HTERT RPE-1 (cell line): ENCODE data around the gene PASK.

Source experiments
- in situ Hi-C: fragments of 300-500 bp; cut with MboI; formaldehyde crosslinking; loops from 4 replicates; pipeline ENCODE4 v1.14.3; 2020; ENCODE audit warnings: low sequenced_read_pairs

Gene PASK

GRCh38 chr2:241149675-241149924, 328 bp upstream of the PASK start:
- in situ Hi-C loops, result no loop called here

DNA sequence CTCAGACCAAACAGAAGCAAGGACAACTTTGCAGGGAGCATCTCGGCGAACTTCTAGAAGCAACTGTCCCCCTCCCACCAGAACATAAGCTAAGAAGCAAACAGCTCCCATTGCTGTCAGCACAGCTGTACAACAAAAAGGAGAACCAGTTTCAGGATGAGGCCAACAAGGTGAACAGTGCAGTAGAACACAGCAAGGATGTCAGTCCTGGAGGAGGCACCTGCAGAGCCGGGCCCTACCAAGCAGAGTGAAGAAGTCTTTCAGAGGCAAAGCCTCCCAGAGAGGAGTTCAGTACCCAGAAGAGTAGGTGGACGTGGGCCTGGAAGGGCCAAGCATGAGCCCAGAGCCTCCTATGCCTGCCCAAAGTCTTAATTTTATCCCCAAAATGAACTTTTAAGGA, 1.0 kb downstream of the PASK start:
- in situ Hi-C loops, result no loop called here

DNA sequence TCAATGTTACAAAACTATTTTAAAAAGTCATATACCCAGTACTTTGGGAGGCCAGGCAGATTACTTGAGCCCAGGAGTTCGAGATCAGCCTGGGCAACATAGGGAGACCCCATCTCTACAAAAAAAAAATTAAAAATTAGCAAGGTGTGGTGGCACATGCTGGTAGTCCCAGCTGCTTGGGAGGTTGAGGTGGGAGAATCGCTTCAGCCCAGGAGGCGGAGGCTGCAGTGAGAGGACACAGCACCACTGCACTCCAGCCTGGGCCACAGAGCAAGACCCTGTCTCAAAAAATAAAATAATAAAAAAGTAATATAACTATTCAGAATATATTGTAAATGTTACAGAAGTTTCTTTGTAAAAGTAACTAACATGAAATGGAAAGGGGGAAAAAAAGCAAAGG, 1.9 kb downstream of the PASK start:
- in situ Hi-C loops, result no loop called here

GRCh38 chr2:241146286-241146685, 3.0 kb downstream of the PASK start:
- in situ Hi-C loops, result no loop called here

DNA sequence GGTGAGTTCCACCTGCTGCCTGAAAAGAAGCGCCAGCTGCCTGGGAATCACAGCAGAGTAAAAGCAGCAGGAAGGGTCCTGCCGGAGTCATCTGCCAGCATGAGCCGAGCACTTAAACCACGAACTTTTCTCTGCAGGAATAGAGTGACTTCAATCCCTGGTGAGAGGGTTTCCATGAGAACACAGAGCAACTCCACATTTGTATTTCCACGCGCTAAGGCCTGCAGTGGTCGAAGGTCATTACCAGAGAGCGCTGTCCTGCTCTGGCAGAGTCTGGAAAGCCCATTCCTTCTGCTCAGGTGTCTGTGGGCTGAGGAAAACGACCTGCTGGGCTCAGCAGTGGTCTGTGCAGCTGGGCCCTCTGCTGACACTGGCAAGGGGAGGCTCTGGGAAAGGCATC, 6.7 kb downstream of the PASK start:
- in situ Hi-C loops, result no loop called here

- in situ Hi-C loops, result no loop called here
Observed at GRCh38 chr2:241142063-241142462, 7.2 kb downstream of the PASK start.

GRCh38 chr2:241141214-241141770, 8.0 kb downstream of the PASK start:
- in situ Hi-C loops, result no loop called here

DNA sequence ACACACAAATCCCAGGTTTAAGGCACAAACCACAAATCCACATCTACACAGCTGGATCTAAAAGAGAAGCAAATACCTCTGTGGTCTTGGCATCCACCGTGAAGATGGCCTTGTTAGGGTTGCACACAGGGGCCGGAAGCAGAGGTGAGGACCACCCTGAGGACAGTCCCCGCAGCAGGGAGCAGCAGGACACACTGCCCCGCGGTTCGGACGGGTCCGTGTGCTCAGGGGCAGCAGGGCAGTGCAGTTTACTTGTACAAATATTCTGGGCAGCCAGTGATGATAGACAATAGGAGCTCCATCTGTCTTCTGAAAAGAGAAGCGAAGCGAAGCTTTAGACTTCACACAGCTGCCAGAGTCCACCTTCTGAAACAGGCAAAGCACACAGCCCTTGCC, 8.8 kb downstream of the PASK start:
- in situ Hi-C loops, result no loop called here

GRCh38 chr2:241139531-241140444, 9.5 kb downstream of the PASK start:
- in situ Hi-C loops, result no loop called here

DNA sequence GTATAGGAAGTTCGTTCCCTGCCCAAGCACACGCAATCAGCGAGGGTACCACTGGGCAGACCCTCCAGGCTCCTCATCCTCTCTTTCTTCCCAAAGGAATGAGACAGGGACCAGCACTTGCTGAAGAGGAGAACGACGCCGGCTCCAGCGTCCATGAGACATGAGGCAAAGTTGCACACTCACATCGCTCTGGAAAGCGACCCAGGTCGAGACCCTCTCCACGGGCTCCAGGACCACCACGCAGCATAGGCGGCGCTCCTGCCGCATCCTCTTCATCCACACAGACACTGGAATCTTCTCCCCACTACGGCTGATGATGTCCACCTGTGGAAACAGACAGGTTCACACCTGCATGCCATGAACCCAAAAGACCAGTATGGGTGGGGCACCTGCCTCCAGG, 10.8 kb downstream of the PASK start:
- in situ Hi-C loops, result no loop called here

DNA sequence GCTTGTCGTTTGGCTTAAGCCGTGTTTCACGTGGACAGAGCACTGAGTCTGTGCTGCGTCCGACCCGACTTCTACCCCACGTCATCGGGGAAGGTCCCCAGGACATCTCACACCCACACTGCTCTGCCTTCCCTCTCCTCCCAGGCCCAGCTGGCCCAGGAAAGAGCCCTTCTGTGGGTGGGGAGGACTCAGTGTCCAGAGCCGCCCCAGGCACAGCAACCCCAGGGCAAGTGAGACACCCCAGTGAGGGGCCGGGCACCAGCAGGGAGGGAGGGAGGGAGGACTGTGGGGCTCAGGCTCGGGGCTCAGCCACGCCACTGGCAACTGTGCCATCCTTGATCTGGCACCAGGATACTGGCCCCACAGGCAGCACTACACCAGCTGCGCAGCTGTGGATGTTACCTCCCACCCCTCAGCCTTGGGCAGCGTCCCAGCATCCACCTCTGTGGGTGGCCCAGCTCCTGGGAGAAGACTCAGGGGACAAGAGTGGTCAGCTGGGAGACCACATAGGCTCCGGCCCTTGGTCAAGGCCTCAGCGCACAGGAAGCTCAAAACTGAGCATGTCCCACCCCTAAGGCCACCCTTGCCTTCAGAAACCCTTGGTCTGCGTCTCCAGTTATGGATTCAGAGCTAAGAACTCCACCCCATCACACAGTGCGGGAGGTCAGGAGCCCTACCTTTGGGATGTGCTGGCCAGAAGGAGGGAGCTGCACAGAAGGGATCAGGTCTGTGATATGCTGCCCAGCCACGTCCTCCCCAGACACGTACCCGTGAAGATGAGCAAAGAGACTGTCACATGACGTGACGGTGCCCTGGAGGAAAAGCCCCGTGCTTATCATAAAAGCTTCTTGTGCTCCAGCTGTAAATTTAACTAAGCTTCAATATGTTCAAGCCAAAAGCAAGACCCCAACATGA, 11.7 kb downstream of the PASK start:
- in situ Hi-C loops, result no loop called here

- in situ Hi-C loops, result no loop called here
Observed at GRCh38 chr2:241136661-241137260, 12.5 kb downstream of the PASK start.

- in situ Hi-C loops, result no loop called here
Observed at GRCh38 chr2:241136191-241136590, 13.1 kb downstream of the PASK start.

DNA sequence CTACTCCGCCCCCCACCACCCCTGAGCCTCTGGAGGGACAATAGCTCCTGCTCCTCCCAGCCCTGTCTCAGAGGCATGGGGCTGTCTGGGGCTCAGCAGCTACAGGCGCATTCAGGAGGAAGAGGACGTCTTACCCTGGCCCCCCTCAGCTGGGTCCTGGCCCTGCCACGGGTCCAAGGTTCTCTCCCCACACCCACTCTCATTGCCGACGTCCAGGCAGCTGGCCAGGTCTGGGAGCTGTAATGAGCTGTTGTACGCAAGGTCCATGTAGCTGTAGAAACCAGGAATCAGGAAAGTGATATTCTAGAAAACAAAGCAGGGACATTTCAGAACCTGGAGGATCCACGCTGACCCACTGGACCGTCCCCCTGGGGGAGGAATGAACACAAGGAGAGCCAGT, 13.5 kb downstream of the PASK start:
- in situ Hi-C loops, result no loop called here

- in situ Hi-C loops, result no loop called here
Observed at GRCh38 chr2:241134711-241135110, 14.6 kb downstream of the PASK start.

DNA sequence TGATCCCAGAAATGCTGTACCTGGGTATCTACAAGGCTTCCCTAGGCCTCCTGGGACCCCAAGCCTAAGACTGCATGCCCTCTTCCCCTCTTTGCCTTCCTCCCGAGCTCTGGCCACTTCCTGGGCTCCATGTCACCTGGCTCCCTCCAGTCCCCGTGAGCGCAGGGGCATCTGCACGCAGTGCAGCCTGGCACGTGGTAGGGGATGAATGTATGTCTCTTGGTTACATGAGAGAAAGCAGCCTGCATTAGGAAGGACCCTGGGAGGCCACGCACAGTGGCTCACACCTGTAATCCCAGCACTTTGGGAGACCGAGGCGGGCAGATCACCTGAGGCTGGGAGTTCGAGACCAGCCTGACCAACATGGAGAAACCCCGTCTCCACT, 15.8 kb downstream of the PASK start:
- in situ Hi-C loops, result no loop called here

- in situ Hi-C loops, result no loop called here
Observed at GRCh38 chr2:241132538-241133435, 16.5 kb downstream of the PASK start.

DNA sequence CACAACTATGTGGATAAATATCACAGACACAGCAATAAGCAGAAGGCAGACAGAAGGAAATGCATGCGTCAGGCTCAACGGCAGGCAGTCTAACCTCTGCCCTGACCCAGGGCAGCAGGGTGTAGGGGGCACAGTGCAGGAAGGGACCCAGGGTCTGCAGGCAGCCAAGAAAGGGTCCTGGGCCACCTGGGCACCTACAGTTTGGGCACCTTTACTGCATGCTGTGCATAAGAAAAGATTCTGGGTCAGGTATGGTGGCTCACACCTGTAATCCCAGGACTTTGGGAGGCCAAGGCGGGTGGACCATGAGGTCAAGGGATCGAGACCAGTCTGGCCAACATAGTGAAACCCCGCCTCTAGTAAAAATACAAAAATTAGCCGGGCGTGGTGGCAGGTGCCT, 17.7 kb downstream of the PASK start:
- in situ Hi-C loops, result no loop called here

DNA sequence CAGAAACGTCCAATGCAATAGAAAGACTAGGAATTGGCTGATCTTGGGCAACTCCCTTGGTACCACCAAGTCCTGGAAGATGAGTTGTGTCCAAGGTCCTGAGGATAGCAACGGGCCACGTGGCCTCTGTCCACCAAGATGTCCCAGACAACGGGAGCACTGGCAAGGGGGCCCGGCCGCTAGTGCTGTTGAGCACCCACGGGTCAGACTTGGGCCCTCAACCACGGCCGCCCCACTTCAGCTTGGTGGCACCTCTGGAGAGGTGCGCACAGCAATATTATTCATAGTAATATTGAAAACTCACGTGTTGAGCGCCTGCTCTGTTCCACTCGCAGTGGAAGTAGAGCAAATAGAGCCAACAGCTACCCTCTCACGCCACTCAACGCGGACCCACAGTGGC, 19.0 kb downstream of the PASK start:
- in situ Hi-C loops, result no loop called here

- in situ Hi-C loops, result no loop called here
Observed at GRCh38 chr2:241129086-241129871, 20.0 kb downstream of the PASK start.
